ENCODE results near the gene IL2RA.
"Not testable (repeated sequence)": the region's sequence is repeated elsewhere in the genome, so short reads cannot be mapped to it uniquely, and the experiment has no call there.

The IL2RA gene

DNA sequence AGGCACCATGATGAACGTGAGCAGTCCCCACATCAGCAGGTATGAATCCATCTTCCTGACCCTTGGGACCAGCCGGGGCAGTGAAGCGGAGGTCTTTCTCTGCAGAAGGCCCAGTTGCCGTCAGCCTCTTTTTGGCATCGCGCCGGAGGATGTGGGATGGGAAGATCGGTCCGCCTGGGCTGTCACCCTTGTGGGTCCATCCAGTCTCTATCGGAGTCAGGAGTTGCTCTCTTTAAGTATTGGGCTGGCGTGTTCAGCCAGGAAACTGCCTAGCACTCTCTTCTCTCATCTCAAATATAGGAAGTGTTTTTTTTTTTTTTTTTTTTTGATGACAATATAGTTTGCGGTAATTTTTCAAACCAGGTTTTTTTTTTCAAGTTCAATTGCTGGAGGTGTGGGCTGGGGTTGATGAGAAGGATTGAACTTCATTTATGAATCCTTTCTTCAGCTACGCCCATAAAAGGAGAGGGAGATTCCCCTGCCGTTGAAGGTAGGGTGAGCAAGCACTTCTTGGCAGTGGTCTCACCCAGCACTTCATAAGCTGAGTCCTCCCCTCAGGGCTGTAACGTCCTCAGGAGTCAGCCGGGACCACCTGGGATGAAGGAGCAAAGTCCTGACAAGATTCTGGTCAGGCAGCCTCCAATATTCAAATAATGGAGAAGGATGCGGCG is at the start of gene IL2RA:
TSS of gene IL2RA (minus strand) at position 267 of the 671 bp plus-strand sequence. CDS start at position 51, 216 bp downstream.
- TF ChIP-seq, protein P1, sequence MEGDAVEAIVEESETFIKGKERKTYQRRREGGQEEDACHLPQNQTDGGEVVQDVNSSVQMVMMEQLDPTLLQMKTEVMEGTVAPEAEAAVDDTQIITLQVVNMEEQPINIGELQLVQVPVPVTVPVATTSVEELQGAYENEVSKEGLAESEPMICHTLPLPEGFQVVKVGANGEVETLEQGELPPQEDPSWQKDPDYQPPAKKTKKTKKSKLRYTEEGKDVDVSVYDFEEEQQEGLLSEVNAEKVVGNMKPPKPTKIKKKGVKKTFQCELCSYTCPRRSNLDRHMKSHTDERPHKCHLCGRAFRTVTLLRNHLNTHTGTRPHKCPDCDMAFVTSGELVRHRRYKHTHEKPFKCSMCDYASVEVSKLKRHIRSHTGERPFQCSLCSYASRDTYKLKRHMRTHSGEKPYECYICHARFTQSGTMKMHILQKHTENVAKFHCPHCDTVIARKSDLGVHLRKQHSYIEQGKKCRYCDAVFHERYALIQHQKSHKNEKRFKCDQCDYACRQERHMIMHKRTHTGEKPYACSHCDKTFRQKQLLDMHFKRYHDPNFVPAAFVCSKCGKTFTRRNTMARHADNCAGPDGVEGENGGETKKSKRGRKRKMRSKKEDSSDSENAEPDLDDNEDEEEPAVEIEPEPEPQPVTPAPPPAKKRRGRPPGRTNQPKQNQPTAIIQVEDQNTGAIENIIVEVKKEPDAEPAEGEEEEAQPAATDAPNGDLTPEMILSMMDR (IDR thresholded peaks at IDR 0.05; ENCODE audit: borderline replicate concordance, insufficient read depth, low read depth, low read length) = no peak
- peak within 1 kb of the TSS; percentile 37 for H3K4me3 ChIP-seq (ENCODE audit: low read depth, low read length)

DNA sequence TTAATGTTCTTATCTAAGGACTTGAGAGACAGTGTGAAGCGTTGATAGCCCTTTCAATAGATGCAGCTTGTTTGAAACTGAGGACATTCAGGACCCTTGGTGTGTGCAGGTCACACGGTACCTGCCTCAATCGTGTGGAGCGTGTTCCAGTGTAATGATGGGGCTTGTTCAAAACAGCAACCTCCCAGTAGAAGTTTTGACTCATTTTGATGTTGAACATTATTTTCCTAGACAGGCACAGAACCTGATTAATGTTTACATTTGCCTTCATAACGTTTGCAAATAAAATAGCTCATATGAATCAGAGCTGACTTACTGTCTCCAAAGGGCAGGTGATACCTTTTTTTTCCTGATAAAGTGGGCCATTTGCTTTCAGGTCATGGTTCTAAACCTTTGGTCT is 48.0 kb upstream of the IL2RA start:
- H3K4me3 ChIP-seq (ENCODE audit: low read depth, low read length) = no peak overlapping the region
- TF ChIP-seq, protein P1 (IDR thresholded peaks at IDR 0.05; ENCODE audit: borderline replicate concordance, insufficient read depth, low read depth, low read length) = no peak

DNA sequence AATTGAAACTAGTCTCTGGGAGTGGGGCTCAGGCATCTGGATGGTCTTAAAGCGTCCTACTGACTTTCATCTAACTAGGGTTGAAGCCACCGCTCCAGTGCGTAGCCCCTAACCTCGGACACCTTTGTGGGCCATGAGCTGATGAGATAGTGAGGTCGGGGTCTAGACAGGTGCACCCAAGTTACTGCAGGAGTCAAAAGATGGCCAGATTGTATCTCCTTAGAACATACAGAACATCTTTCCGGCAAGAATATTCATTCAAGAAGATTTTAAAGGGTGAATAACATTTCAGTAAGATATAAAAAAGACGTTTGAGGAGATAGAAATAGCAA is 47.2 kb upstream of the IL2RA start:
- no peak overlapping the region for H3K4me3 ChIP-seq (ENCODE audit: low read depth, low read length)
- TF ChIP-seq, protein P1 (IDR thresholded peaks at IDR 0.05; ENCODE audit: borderline replicate concordance, insufficient read depth, low read depth, low read length) = no peak

DNA sequence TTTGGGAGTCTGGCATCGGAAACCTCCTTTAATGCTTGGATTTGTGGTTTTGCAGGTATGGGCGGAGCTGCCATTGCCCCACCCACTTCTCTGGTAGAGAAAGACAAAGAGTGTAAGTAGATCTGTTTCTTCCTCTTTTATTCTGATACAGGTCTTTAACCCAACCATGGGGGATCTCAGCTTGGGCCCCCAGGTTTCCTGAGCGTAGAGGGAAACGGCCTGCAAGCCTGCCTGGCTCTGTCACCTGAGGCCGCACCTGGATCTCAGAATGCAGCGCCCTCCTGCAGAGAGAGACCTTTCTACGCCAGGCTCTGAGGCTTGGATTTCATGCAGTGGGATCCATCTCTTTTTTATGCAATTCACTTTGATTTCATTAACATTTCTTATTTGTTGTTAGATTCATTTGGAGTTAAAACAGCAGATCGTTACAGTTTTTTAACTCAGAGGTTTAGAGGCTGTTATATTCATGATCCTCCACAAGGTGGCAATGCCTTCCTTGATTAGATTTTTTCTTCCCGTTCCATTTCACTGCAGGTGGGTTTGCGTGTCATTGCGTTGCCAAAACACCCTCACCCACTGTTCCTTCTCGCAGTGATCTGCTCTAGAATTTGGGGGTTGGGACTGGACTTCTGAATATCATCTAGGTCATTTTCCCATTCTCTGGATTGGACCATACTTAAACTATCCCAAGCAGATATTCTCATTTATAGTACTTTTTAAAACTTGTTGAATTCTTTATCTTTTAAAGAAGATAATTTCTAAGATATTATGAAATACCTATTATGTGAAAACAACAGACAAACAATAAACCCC is 46.7 kb upstream of the IL2RA start:
- no peak overlapping the region for H3K4me3 ChIP-seq (ENCODE audit: low read depth, low read length)
- TF ChIP-seq, protein P1 (IDR thresholded peaks at IDR 0.05; ENCODE audit: borderline replicate concordance, insufficient read depth, low read depth, low read length) = peak; percentile 47; the same call in 1 of the 2 replicates

DNA sequence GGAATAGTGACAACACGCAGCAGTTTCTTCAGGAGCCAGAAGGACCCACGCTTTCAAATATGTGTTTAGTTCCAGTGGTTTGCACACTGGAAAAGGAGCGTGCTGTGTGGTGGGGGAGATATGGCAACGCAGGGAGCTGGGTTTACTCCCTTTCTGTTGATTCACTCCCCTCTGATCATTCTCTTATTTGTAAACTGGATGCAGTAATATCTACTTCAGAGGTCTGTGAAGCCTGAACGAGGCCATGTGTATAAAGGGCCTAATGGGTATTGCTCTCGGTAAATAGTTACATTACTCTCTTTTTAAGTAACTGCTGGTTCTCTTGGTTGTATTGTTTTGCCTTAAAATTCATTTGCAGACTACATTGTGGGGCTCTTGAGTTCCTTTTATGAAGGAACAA is 45.9 kb upstream of the IL2RA start:
- TF ChIP-seq, protein P1 (IDR thresholded peaks at IDR 0.05; ENCODE audit: borderline replicate concordance, insufficient read depth, low read depth, low read length) = no peak
- H3K4me3 ChIP-seq (ENCODE audit: low read depth, low read length) = no peak overlapping the region

DNA sequence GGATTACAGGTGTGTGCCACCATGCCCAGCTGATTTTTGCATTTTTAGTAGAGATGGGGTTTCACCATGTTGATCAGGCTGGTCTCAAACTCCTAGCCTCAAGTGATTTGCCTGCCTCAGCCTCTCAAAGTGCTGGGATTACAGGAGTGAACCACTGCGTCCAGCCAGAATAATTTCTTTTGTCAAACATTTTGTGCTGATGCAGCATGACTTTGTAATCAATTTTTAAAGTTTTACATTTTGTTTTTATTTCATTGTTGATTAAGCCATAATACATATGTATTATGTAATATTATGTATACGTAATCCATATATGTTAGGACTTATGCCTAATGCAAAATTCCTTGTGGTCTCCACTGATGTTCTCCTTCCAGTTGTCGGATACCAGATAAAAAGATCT is 45.4 kb upstream of the IL2RA start:
- H3K4me3 ChIP-seq (ENCODE audit: low read depth, low read length) = not testable (repeated sequence)

DNA sequence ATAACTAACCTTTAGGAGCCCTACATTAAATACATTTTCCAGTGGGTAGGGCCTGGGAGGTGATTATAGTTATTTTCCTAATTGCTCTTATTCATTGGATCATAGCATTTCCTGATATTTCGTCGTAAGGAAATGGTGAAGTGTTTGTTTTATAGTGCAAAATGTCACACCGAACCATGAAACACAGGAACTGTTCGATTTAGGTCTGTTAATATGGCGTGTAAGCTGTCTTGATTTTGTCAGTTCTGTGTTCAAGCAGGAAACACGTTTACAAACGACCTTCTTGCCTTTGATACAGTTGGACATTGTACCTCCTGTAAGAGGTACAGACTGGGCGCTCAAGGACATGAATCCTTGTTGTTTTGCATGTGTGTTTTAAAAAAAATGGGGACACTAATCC is 41.4 kb upstream of the IL2RA start:
- TF ChIP-seq, protein P1 (IDR thresholded peaks at IDR 0.05; ENCODE audit: borderline replicate concordance, insufficient read depth, low read depth, low read length) = no peak
- H3K4me3 ChIP-seq (ENCODE audit: low read depth, low read length) = no peak overlapping the region

All from GM12875 (cell line).